H1 (cell line): Measurements from ENCODE around the gene PTX4. TPM values are rescaled to one million over a fixed set of nuclear protein-coding genes. Genes with fewer than 3 reads are reported as not detected.

Experiments
- CBX5 ChIP-seq: fragments of 300-800, 300-1000 bp; sonication (generic); IDR thresholded peaks from 2 replicates; pipeline ENCODE4 v1.7.1; 2016; ENCODE audit warnings: antibody characterized with exemption, low read length, low read depth
- RNF2 ChIP-seq: fragments of 200-900, 300-1000 bp; sonication (generic); IDR thresholded peaks from 2 replicates; pipeline ENCODE4 v1.7.1; 2016; ENCODE audit warnings: borderline replicate concordance, low read depth, mild to moderate bottlenecking, antibody characterized with exemption, low read length; ENCODE audit not compliant: poor library complexity, severe bottlenecking; ENCODE audit errors: missing control alignments
- SIRT6 ChIP-seq: IDR thresholded peaks from one replicate; pipeline ENCODE4 v1.7.1; 2012; ENCODE audit warnings: low read length, inconsistent platforms
- polyA plus RNA-seq, 7 experiments: library from polyadenylated mRNA; depleted of rRNA in 3 of 7; stranded (reverse) in 5 of 7; unstranded in 2 of 7; fragments of >200 nt in 5 of 7; fragments of 200-250 nt in 2 of 7; gene quantifications; 1 replicate in 5 of 7; 2 replicates in 1 of 7; 4 replicates in 1 of 7; pipeline versions ENCODE4 v1.2.1 to v1.2.3, GENCODE V29; 2011 to 2013; ENCODE audit warnings: missing spikeins in 2 of 7, mixed read lengths in 2 of 7
- total RNA-seq: library from RNA; stranded (reverse); fragmentation: NEBNext Ultra II Directional; extraction: Animal tissue kit (Norgen Biotek cat#: 25700); gene quantifications from 2 replicates; pipeline ENCODE4 v1.2.1, GENCODE V29; 2021

PTX4 gene
- total and polyA plus RNA-seq, 2 of the 8 experiments (the other 6 are each of a cell fraction or from before 2014, with no cell fraction given): not detected

- no peak for TF ChIP-seq RNF2
- no peak for TF ChIP-seq SIRT6
- no peak for TF ChIP-seq CBX5
Measured at GRCh38 chr16:1523581-1524245, 35.0 kb upstream of the PTX4 start (continued).
